Activated CD8-positive, alpha-beta memory T cell treated with anti-CD3 and anti-CD28 coated beads, Interleukin-2, amount 10 ng/mL, durations not matched to agents 7 days and 5 days (primary cell): Measurements from ENCODE around the gene TMEM79. TPM values are rescaled to one million over a fixed set of nuclear protein-coding genes. Genes with fewer than 3 reads are reported as not detected.
A peak's percentile ranks its signal among the peaks of the same experiment; 100 is the strongest.

Source experiments
- ATAC-seq: fragments of 150-1000 bp; cut with Tn5 transposase; one replicate; pipeline ENCODE4 v1.10.0; 2021; ENCODE audit warnings: moderate library complexity
- CTCF ChIA-PET: fragments of 350-600 bp; sonication (Branson Sonifier 250); formaldehyde crosslinking; loops from one replicate; lab custom pipeline; 2021; ENCODE audit warnings: antibody characterized with exemption; lab: Charles Lee
- DNase-seq: peaks from one replicate; pipeline ENCODE4 v3.0.0-alpha.2; 2020
- H3K27ac Mint-ChIP-seq: one replicate; pipeline ENCODE4 v1.8.0; 2021; ENCODE audit warnings: mild to moderate bottlenecking, mixed read lengths
- H3K27me3 Mint-ChIP-seq: one replicate; pipeline ENCODE4 v1.8.0; 2021; ENCODE audit warnings: mixed read lengths
- H3K36me3 Mint-ChIP-seq: one replicate; pipeline ENCODE4 v1.8.0; 2021; ENCODE audit warnings: mild to moderate bottlenecking, mixed read lengths
- H3K4me1 Mint-ChIP-seq: one replicate; pipeline ENCODE4 v1.8.0; 2021; ENCODE audit warnings: mixed read lengths
- H3K4me3 Mint-ChIP-seq: one replicate; pipeline ENCODE4 v1.8.0; 2021; ENCODE audit warnings: mild to moderate bottlenecking, moderate library complexity, mixed read lengths
- H3K9me3 Mint-ChIP-seq: one replicate; pipeline ENCODE4 v1.8.0; 2022; ENCODE audit warnings: low read depth, mixed read lengths
- total RNA-seq, 2 experiments: library from RNA; stranded (reverse); gene quantifications; one replicate each; pipeline ENCODE4 v1.2.3, GENCODE V29; 2021

TMEM79 gene
- total RNA-seq, 2 experiments from 2014 or later: 10.1 to 11.6 TPM

DNA sequence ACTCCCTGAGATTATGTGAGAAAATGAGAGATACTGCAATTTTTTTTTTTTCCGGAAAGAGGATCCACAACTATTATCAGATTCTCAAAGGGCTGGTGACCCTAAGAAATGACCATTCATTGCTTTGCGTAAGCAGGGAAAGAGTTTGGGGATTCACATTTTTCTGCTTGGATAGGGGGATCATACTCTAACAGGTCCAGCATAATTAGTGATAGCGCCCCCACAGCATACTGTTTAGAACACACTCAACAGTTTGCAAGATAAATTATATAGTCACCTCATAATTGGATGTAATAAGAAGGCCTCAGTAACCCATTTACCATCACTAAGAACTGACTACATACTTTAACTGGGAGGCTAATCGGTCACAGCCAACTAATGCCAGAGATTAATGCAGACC is 52.1 kb downstream of the TMEM79 start:
- CTCF ChIA-PET: interaction anchor here (0.8 to 3.5 kb wide), 9 partner anchors 10 to 194 kb away, joined by 3 to 16 read pairs (median 5); no protein-coding TSS in a partner anchor
- H3K4me1 Mint-ChIP-seq: peaks cover 31% of the 10 kb centered on the region
- H3K27me3 Mint-ChIP-seq: no peaks in the 10 kb centered on the region
- H3K27ac Mint-ChIP-seq: peak overlapping the region; percentile 89
- ATAC-seq: no peak
- DNase-seq: peak; percentile 45
- H3K36me3 Mint-ChIP-seq: peaks cover 39% of the 10 kb centered on the region
- H3K4me3 Mint-ChIP-seq: peak overlapping the region; percentile 95
- H3K9me3 Mint-ChIP-seq: no peaks in the 10 kb centered on the region

DNA sequence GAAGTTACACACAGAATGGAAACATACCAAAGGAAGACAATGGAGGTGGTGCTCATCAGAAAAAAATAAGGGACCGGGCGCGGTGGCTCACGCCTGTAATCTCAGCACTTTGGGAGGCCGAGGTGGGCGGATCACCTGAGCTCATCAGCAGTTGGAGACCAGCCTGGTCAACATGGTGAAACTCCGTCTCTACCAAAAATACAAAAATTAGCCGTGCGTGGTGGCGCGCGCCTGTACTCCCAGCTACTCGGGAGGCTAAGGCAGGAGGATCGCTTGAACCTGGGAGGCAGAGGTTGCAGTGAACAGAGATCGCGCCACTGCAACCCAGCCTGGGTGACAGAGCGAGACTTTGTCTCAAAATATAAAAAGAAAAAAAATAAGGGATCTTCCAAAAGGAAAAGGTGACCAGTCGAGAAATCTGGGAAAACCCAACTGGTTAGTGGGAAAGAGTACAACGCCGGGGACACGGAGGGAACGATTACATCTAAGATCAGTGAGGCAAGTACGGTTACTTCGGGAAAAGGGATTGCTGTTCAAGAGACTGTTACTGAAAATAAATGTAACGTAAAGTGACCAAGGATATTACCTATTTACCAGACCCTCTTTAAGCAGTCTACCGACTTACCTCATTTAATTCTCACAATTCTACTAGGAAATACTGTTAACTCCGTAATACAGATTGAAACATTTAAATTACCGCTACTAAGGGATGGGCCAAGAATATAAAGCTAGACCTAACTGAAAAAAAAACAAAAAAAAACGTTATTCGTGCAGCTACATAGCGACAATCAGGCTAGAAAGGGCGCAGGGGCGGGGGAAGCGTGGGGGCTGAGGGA is 53.1 kb downstream of the TMEM79 start:
- peak; percentile 2 for ATAC-seq
- peak; percentile 42 for DNase-seq
- Mint-ChIP-seq H3K9me3 (no peaks in the 10 kb centered on the region), H3K36me3 (peaks cover 34% of the 10 kb centered on the region), H3K27ac (peak overlapping the region; percentile 89), H3K27me3 (peaks cover 2% of the 10 kb centered on the region), H3K4me3 (peak overlapping the region; percentile 95), H3K4me1 (peaks cover 31% of the 10 kb centered on the region)
- CTCF ChIA-PET: interaction anchor here (0.8 to 3.5 kb wide), 12 partner anchors 11 to 271 kb away, joined by 3 to 16 read pairs (median 4); partner anchors contain the start of gene GLMP

DNA sequence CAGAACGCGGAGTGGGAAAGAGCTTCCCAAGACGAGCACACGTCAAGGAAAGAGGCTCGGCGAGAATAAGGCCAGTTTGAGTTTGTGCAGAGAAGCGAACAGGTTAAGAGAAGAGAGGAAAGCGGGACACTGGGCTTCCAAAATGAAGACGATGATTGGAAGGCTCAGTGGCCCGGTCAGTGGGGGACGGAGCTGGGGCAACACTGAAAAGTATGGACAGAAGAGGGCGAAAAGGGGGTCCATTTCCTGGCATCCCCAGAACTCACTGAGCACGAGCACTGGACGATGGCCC is 53.7 kb downstream of the TMEM79 start:
- peak overlapping the region; percentile 89 for H3K27ac Mint-ChIP-seq
- peaks cover 31% of the 10 kb centered on the region for H3K4me1 Mint-ChIP-seq
- peaks cover 30% of the 10 kb centered on the region for H3K36me3 Mint-ChIP-seq
- no peak for DNase-seq
- CTCF ChIA-PET: interaction anchor here (0.9 to 3.5 kb wide), 8 partner anchors 19 to 271 kb away, joined by 3 to 16 read pairs (median 4); partner anchors contain the start of gene GLMP
- H3K4me3 Mint-ChIP-seq: peak overlapping the region; percentile 95
- no peaks in the 10 kb centered on the region for H3K9me3 Mint-ChIP-seq
- peaks cover 5% of the 10 kb centered on the region for H3K27me3 Mint-ChIP-seq
- ATAC-seq: no peak

DNA sequence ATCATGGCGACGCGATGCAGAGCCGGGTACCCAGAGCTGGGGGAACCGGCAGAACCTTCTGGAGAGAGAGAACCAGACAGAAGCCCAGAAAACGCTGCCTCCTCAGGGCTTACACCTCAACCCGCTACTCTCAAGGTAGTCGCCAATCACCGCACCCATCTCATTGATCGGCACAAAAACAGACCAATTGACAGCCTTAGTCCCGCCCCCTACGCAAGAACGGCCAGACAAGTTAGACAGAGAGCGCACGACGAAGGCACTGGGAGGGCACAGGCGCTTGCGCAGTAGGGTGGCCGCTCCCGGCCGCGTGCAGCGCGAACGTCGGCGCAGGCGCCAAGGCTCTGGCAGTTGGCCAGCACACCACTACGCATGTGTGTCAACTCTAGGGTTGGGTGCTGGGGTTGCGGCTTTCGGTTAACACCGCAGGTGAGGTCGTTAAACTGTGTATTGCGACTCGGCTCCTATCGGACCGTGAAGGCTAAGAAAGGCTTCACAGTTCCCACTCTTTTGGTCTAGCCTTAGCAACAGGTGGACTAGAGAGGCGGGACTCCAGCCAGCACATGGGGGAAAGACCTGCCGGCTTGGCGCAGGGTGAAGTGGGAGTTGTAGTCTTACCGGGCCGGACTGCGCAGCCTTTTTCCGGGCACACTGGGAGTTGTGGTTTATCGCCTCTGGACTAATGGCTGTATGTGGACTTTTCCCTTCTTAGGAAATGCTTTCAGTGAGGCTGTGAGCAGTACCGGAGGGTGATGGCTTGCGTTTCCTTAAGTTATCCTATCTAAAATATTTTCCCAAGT is 54.3 kb downstream of the TMEM79 start, which contains the start of the genes CCT3 and TSACC:
Gene CCT3 (minus strand): TSS at position 113 of the 797 bp plus-strand sequence. CDS start 108 bp downstream, at position 5.
Gene TSACC (plus strand): TSS at position 347 of the 797 bp plus-strand sequence. CDS start 1,232 bp downstream, outside the sequence.
- ATAC-seq: peak; percentile 95
- H3K27ac Mint-ChIP-seq: peak within 1 kb of the TSS; percentile 89
- peak; percentile 99 for DNase-seq
- peak within 1 kb of the TSS; percentile 95 for H3K4me3 Mint-ChIP-seq
- no peaks in the 10 kb centered on the region for H3K9me3 Mint-ChIP-seq
- peaks cover 30% of the 10 kb centered on the region for H3K4me1 Mint-ChIP-seq
- H3K27me3 Mint-ChIP-seq: peaks cover 10% of the 10 kb centered on the region
- CTCF ChIA-PET: interaction anchor here (0.9 to 3.5 kb wide), 8 partner anchors 20 to 272 kb away, joined by 3 to 16 read pairs (median 4); partner anchors contain the start of gene GLMP
- H3K36me3 Mint-ChIP-seq: peaks cover 27% of the 10 kb centered on the region

Other genes with a start within 250 kb of the TMEM79 start
- gene UBQLN4, start 230.5 kb upstream of the TMEM79 start, total RNA-seq: 10 to 100 TPM; 40.3 to 44.8 TPM
- 10 to 100 TPM; 59.3 to 60.6 TPM for gene LAMTOR2, start 229.5 kb upstream of the TMEM79 start, total RNA-seq
- gene RAB25, start 223.2 kb upstream of the TMEM79 start, total RNA-seq: not detected
- under 1 TPM; 0.06 to 0.56 TPM for gene MEX3A, start 201.9 kb upstream of the TMEM79 start, total RNA-seq
- gene LMNA, start 169.6 kb upstream of the TMEM79 start, total RNA-seq: 10 to 100 TPM; 37.3 to 41.9 TPM
- 10 to 100 TPM; 14.5 to 30.6 TPM for gene SEMA4A, start 130.7 kb upstream of the TMEM79 start, total RNA-seq
- 10 to 100 TPM; 41.4 to 48.4 TPM for gene SLC25A44, start 90.2 kb upstream of the TMEM79 start, total RNA-seq
- 10 to 100 TPM; 62.8 to 72.5 TPM for gene PMF1, start 71.3 kb upstream of the TMEM79 start, total RNA-seq
- 1 to 10 TPM in 1 of 2 experiments, under 1 TPM in 1; 0.93 to 1.0 TPM for gene BGLAP, start 42.1 kb upstream of the TMEM79 start, total RNA-seq
- 1 to 10 TPM; 5.0 to 6.1 TPM for gene PAQR6, start 36.3 kb upstream of the TMEM79 start, total RNA-seq
- 100 to 1,000 TPM in 1 of 2 experiments, 10 to 100 TPM in 1; 89.4 to 103 TPM for gene SMG5, start 1.5 kb upstream of the TMEM79 start, total RNA-seq
- 10 to 100 TPM; 24.7 to 28.9 TPM for gene GLMP, start 11.4 kb downstream of the TMEM79 start, total RNA-seq
- gene VHLL, start 15.0 kb downstream of the TMEM79 start, total RNA-seq: not detected
- 100 to 1,000 TPM; 253 to 361 TPM for gene CCT3, start 54.0 kb downstream of the TMEM79 start, total RNA-seq
- not detected for gene TSACC, start 54.2 kb downstream of the TMEM79 start, total RNA-seq
- gene RHBG, start 84.9 kb downstream of the TMEM79 start, total RNA-seq: not detected
- gene MEF2D, start 216.4 kb downstream of the TMEM79 start, total RNA-seq: 10 to 100 TPM; 57.1 to 63.1 TPM